T follicular helper cell (primary cell): ENCODE data around the gene SMYD3.
"Not testable (repeated sequence)": the region's sequence is repeated elsewhere in the genome, so short reads cannot be mapped to it uniquely, and the experiment has no call there.

Source experiments
- DNase-seq: peaks from one replicate; pipeline ENCODE4 v3.0.0-alpha.2; 2020; ENCODE audit warnings: low read depth

SMYD3 gene

DNA sequence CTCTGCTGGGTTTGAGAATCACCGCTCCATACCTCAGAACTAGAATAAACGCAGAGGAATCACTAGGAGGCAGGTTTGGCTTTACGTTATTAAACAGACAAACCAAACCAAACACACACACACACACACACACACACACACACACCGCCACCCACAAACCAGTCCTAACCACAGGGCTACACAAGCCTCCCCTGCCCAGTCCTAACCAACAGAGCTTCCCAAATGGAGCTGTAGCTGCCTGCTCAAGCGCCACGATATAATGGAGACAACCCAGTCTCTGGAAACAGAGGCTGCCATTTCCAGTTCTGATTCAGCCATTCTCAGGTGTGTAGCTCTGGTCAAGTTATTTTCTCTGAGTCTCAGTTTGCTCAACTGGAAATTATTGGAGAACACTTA lies 519.1 kb downstream of the SMYD3 start:
- no peak for DNase-seq

DNA sequence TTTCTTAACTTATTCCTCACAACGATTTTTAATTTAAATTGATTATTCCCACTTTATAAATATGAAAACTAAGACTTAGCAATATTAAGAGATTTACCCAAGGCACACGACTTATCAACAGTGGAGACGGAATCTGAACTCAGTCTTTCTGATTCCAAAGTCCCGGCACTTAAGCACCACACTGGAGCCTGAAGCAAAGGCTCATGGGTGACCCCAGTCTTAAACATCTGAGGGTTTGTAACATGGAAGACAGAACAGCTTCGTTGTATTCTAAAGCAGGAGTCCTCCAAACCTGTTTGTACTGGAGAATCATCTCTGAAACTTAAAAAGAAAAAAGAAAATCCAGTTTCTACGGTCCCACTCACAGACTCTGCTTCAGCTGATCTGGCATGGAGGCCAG lies 519.5 kb downstream of the SMYD3 start:
- no peak for DNase-seq

DNA sequence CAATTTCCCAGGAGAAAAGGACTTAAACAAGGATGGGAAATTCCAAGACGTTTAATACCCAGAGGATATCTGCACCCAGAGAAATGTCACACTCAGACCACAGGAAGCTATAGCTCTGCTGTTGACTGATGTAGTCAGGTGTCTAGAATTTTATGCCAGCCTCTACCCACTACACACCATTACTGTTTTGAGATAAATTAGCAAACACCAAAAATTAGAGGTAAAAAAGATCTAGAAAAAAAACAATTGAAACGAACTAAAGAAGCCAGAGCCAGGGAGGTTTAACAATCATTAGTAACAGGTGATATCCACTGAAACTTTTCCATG lies 519.9 kb downstream of the SMYD3 start:
- no peak for DNase-seq

DNA sequence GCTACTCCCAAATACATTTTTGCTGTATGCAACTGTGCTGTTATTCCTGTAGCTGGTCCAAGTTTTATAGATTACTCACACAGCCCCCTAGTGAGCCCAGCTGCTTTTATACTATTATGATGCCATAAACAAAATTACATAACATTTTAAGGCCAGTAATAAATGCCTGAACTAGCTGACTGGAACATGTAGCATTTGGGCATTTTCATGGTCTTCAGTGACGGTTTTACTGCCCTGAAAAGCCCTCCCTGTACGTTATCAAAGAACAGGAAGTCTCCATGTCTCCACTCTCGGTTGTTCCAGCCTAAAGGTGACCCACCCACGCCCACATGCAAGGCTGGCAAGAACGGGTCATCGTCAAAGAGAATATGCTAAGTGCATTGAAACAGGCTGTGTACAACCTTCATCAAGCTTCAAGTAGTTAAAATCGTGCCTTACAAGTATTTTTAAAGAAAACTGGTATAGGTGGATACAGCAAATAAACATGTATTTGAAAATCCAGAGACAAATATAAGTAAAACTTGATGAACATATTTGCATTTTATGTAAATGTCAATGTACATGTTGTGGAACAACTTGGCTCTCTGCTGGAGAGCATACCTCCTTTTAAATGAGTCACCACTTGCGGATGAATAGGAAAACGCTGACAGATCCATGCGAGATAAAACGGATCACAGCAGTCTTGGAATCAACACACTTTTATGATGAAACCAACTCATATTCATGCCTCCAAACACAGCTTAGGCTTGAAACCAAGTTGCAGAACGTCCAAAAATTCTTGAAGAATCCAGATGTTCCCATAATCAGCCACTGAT lies 520.5 kb downstream of the SMYD3 start:
- no peak for DNase-seq

DNA sequence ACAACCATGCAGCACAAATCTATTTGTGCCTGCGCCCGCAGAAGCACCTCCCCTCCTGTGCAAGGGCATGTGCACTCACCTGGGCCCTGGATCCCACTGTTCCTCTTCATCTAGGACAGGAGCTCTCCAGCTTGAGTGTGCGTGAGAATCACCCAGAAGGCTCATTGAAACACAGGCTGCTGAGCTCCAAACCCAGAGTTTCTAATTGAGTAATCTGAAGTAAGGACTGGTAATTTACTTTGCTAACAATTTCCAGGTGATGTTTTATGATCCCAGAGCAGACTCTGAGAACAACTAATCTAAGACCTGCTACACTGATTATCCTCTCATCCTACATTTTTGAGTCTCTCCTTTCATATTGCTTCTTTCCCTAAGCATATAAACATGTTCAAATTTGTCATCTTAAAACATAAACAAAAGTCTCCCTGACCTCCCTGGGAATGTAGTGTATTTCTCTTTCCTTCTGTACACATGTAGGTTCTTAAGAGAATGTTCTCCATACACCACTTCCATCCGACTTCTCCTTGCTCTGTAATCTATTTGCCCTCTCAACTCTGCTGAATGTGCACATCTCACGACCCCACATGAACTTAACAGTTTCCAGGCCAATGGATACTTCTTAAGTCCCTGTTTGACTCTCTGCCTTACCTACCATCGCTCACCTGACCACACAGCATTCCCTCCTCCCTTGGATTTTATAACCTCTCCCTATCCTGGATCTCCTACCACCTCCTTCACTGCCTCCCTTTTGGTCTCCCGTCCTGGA lies 522.5 kb downstream of the SMYD3 start:
- no peak for DNase-seq

DNA sequence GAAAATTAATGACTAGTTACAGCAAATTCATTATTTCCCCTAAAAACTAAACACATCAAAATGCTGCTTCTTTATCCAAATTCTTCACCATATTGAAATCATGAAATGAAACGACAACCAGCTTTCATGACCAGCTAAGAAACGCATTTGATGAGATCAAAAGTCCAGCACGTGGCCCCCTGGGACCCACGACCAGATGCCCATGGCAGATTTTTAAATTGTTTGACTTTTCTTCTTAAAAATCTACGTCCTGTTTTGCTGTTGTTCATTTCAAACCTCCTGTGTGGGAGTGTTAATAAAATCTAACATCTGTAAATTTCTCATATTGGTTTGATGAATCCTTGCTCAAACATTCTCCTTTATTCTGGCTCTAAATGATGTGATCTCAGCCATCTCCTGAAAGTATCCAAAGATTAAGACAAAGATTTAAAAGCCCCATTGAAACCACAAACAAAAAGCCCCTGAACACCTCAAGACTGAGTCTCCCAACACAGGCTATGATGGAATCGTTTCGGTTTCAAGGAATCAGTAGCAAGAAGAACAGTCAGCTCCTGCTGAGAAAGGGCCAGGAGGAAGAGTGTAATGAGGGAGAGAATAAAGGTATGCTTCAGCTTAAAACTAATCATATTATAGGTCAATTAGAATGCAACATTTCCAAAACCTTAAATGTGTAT lies 523.6 kb downstream of the SMYD3 start:
- no peak for DNase-seq

DNA sequence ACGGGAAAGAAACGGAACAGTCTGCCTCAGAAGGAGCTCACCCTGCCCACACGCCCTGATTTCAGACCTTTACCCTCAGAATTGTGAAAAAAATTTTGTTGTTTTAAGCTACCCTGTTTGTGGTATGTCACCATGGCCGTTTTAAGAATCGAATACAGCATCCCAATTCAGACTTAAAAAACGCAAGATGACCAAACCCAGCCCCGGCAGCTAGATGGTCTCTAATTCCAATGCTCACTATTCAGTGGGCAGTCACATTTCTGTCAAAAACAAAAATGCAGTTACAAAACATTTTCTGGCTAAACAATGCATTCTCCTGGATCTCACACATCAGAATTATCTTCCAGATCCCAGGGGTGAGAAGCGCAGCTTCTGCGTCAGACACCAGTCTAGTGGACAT lies 527.5 kb downstream of the SMYD3 start:
- DNase-seq = no peak

DNA sequence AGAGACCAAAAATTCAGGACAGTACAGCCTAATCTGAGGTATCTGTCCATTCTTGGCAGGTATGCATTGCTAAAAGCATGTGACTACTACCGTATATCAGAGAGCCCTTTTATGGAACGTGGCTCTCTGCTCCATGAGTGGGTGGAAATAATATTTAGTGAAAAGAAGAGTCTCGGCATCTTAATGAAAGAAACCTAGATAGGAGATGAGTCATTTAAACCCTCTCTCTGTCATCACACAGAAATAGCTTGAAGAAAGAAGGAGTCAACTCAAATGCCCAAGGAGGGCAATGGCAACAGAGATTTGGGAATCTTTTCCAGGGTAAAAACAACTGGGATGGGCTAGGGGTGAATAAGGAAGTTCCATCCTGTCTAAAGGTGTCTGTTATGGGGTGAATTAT lies 528.2 kb downstream of the SMYD3 start:
- DNase-seq = no peak

DNA sequence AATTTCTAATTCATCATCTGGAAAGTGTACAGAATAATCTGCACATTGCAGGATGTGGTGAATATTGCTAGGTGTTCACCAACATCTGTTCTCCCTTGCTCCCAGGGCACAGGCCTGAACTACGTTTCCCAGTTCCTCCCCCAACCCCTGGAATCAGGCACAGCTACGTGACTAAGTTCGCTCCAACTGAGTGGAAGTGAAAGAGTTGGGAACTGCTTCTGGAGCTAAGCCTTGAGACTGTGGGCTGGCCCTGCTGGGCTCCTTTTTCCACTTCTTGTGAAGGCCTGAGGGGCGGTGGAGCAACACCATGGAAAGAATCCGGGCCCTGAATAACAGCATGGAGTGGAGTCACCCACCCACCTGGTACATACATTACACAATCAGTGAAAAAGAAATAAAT lies 534.6 kb downstream of the SMYD3 start:
- no peak for DNase-seq

DNA sequence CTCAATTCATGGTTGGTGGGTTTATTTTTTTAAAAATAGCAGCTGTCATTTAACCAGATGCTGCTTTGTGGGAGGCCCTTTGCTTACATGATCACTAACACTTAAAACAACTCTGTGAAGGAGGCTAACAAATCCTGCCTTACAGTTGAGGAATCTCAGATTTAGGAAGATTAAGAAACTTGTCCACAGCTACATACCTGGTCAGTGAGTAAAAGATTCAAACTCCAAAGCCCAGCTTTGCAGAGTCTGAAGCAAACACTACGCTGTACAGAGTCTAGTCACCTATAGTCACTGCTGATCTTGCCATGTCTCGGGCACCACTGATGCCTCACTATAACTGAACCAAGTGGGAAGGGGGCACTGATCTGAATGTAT lies 535.4 kb downstream of the SMYD3 start:
- no peak for DNase-seq

DNA sequence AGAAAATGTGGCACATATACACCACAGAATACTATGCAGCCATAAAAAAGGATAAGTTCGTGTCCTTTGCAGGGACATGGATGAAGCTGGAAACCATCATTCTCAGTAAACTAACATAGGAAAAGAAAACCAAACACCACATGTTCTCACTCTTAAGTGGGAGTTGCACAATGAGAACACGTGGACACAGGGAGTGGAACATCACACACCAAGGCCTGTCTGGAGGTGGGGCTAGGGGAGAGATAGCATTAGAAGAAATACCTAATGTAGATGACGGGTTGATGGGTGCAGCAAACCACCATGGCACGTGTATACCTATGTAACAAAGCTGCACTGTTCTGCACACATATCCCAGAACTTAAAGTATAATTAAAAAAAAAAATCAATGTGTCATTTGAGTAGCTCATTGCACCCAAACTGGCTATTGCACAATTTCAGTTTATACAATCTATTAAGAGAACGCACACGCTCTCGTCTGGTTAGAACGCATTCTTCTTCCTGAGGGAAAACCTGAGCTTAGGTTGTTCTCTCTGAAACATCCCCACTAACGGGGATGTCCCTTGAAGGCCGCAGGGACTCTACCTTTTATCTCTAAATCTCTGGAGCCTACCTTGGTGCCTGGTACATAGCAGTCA lies 535.9 kb downstream of the SMYD3 start:
- DNase-seq = not testable (repeated sequence)

DNA sequence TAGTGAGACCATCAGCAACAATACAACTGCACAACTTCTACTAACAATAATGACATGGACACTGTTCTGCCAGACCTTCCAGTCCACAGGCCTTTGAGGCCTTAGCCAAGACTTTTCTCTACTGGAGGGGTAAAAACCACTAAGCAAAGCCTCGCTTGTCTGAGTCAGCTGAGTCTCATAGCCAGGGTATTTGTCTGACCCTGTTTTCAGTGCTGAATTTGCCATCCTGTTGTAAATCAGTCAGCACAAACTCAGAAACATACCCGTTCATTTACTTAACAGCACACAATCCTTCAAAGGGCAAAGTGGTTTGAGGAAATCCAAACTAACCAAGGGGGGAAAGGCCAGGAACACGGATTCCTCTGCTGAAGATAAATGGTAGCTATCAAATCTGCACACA lies 537.8 kb downstream of the SMYD3 start:
- DNase-seq = no peak

DNA sequence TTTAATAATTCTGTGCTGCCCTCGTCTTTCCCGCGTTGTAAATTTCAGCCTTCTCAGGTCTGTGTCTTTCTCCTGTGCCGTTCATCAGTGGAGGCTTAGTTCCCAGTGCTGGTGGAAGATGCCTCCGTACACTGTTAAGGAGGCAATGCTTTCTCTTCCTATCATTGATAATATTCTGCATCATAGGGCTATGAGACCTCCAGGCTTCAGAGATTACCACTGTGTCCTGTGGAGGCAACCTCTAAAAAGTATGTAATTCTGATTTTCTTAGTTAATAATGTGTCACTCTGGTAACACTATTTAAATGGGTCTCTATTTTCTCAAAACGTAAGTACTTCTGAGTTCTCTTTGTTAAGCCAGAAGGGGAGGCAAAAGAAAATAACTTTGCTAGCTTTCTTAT lies 538.3 kb downstream of the SMYD3 start:
- no peak for DNase-seq

DNA sequence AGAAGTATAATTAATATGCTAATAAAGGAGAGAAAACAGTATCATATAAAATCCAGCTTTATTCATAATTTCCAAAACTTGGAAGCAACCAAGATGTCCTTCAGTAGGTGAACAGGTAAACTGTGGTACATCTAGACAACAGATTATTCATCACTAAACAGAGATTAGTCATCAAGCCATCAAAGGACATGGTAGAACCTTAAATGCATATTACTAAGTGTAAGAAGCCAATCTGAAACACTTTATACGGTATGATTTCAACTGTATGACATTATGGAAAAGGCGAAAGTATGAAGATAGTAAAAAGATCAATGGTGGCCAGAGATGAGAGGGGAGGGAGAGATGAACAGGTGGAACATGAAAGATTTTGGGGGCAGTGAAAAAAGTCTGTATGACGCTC lies 541.7 kb downstream of the SMYD3 start:
- DNase-seq = no peak

DNA sequence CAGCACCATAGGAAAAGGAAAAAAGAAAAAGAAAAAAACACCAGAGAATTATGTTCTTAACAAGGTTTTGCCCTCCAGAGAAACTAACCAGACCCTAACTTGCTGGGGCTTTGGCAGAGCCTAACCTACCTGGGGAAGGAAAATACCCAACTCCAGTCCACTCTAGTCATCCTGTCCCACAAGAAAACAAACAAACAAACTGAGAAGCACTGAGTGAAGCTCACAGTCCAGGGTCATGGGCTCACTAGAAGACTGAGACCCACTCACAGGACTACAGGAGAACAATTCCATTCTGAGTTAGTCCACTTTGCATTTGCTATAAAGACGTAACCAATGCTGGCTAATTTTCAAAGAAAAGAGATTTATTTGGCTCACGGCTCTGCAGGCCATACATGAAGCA lies 543.4 kb downstream of the SMYD3 start:
- DNase-seq = no peak

DNA sequence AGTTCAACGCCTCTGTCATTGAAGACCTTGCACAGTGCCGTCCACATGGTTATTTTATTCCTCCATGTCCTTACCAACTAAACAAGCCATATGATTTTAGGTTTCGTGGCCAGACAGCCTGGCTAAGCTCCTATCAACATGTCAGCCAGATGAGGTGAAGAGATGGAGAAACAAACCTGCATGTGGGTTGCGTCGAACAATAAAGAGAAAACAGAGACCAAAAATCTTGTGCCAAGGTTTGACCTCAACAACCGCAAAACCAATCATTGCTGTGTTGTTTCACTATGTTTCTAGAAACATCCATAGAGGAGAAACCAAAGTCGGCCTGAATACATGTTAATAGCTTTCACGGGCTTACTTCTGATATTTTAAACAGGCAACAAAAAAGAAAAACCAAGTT lies 544.6 kb downstream of the SMYD3 start:
- DNase-seq = no peak

DNA sequence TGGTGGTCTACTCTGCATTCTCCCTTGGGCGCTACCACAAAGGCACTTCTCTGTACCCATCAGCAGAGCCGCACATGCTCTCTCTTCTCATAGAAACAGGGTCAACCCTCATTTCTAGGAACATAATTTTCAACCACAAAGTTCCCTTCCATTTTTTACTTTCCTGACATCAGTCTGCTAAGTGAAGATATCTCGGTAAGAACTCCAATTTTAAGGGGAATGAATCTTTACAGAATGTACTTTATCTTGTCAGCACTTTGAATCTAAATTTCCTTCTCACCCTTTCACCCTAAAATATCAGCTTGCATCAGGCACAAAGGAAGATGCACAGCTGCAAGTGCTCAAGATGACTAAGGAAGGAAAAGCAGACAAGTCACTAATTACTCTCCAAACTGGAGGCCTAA lies 545.9 kb downstream of the SMYD3 start:
- no peak for DNase-seq

DNA sequence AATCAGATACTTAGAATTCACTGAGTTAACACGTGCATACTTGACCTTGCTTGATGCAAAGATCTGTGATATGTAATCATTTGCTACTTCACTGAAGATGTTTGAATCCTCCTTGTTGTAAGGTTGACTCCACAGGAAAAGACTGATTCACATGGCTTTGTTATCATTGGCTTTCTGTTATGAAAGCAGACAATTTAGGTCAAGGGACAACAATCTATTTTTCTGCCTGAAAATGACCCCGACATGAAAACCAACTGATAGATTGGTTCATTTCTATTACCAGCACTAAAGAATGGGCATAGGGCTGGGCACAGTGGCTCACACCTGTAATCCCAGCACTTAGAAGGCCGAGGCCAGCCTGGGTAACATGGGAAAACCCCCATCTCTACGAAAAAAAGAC lies 546.9 kb downstream of the SMYD3 start:
- DNase-seq = no peak

DNA sequence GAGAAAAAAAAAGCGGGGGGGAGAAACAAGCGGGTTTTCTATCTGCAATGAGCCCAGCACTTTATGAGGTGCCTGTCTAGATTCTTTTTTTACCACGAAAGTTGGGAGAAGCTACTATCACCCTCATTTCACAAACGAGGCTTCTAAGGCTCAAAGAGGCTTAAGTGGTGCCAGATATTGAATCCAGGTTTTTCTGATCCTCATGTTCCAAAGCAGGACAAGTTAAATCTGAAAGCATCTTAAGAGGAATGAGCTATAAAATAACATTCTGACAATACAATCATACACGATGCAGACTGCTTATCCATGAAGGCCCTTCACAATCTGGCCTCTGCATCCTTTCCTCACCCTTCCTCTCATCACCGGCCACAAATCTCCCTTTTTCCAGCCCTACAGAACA lies 549.1 kb downstream of the SMYD3 start:
- DNase-seq = no peak

DNA sequence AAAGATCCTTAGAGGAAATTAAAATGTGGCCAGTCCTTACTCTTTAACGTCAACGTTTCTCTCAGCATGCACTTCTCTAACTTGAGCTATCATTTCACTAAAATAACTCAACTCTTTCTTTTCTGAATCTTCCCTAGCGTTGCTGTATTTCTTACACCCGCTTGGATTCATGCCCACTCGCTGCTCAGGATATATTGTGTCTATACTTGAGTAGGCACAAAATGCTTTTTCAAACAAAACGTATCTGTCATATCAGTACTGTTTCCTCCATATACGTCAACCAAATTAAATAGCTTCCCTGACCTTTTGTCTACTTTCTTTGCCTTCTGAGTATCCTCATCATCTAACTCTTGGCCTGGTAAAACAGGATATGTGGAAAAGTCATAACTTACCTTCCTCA lies 549.7 kb downstream of the SMYD3 start:
- DNase-seq = no peak

DNA sequence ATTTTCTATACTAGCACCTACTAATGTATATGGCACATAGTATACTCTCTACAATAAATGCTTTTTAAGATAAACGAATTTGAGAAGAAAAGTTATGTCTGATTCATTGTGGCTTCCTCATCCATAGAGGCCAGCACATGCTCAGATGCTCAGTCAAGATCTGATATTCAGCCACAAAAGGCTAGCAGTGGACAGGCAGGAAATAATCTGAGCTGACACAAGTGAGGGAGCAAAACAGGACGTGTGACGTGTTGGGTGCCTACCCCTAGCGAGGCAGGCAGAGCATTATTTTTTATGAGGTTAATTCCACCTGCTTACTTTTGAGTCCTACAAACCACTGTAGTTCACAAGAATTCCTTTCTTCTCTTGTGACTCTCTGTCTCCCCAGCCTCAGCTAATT lies 550.9 kb downstream of the SMYD3 start:
- DNase-seq = peak; percentile 14

DNA sequence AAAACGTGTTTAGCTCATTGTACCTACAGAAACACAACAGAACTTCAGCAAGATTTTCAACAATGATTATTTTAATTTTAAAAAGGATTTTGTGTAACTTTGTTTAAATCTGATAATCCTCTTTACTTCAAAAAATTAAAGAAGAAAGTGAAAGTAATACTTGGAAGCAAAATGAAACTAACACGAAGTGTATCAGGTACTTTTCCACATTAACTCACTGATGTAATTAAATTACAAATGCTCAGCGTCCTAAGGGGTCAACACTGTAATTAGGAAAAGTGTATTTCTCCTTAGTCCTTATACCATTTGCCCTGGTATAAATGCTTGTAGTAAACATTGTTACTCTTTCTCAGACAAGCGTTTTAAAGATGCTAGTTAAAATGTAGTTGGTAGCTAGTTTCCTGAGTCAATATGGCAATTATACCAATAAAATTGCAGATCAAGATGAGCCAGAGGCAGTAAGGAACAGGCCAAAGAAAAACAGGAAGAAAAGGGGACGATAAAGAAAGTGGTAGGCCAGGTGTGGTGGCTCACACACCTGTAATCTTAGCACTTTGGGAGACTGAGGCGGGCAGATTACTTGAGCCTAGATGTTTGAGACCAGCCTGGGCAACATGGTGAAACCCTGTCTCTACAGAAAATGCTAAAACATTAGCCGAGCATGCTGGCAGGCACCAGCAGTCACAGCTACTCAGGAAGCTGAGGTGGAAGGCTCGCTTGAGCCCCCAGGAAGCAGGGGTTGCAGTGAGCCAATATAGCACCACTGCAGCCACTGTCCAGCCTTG lies 553.0 kb downstream of the SMYD3 start:
- no peak for DNase-seq
